ENCODE data around the gene IGLL1.

DNA sequence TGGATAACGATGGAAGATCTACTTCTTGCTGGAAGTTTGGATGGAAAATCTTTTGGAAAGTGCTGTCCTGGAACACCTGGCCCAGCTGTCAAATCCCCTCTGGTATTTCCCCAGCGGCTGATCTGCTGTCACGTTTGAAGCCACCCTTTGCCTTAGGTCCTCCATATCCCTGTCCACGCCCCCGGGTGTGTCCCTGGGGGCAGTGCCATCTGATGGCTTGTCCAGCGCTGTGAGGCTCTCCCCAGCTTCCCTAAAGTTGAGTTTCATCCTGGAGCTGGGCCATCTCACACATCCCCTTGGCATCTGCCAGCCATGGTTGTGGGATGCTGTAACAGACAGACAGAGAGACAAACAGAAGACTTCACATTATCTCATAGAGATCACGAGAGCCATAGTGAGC is 3.1 kb upstream of the IGLL1 start:
- TF ChIP-seq, protein P1, sequence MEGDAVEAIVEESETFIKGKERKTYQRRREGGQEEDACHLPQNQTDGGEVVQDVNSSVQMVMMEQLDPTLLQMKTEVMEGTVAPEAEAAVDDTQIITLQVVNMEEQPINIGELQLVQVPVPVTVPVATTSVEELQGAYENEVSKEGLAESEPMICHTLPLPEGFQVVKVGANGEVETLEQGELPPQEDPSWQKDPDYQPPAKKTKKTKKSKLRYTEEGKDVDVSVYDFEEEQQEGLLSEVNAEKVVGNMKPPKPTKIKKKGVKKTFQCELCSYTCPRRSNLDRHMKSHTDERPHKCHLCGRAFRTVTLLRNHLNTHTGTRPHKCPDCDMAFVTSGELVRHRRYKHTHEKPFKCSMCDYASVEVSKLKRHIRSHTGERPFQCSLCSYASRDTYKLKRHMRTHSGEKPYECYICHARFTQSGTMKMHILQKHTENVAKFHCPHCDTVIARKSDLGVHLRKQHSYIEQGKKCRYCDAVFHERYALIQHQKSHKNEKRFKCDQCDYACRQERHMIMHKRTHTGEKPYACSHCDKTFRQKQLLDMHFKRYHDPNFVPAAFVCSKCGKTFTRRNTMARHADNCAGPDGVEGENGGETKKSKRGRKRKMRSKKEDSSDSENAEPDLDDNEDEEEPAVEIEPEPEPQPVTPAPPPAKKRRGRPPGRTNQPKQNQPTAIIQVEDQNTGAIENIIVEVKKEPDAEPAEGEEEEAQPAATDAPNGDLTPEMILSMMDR (IDR thresholded peaks at IDR 0.05; ENCODE audit: insufficient read depth, low read length, poor library complexity, severe bottlenecking), result no peak
- no peak for TF ChIP-seq EZH2phosphoT487 (conservative IDR thresholded peaks at IDR 0.05; ENCODE audit: low read length)
